Osteocyte (in vitro differentiated cells): ENCODE measurements around the gene KIRREL3. TPM values are rescaled to one million over a fixed set of nuclear protein-coding genes. Genes with fewer than 3 reads are reported as not detected.

ENCODE experiments used
- DNase-seq: peaks from one replicate; pipeline ENCODE4 v3.0.0; 2021; ENCODE audit warnings: mixed read lengths; ENCODE audit not compliant: unreplicated experiment; ENCODE audit errors: extremely low spot score
- H3K27ac Mint-ChIP-seq: one replicate; pipeline ENCODE4 v1.8.0; 2021; ENCODE audit warnings: mild to moderate bottlenecking, mixed read lengths; ENCODE audit not compliant: unreplicated experiment
- H3K27me3 Mint-ChIP-seq: one replicate; pipeline ENCODE4 v1.8.0; 2021; ENCODE audit warnings: mixed read lengths; ENCODE audit not compliant: unreplicated experiment
- H3K36me3 Mint-ChIP-seq: one replicate; pipeline ENCODE4 v1.8.0; 2021; ENCODE audit warnings: mixed read lengths; ENCODE audit not compliant: unreplicated experiment
- H3K4me1 Mint-ChIP-seq: one replicate; pipeline ENCODE4 v1.8.0; 2021; ENCODE audit warnings: mixed read lengths; ENCODE audit not compliant: unreplicated experiment
- H3K4me3 Mint-ChIP-seq: one replicate; pipeline ENCODE4 v1.8.0; 2021; ENCODE audit warnings: mild to moderate bottlenecking, moderate library complexity, mixed read lengths; ENCODE audit not compliant: unreplicated experiment
- H3K9me3 Mint-ChIP-seq: one replicate; pipeline ENCODE4 v1.8.0; 2021; ENCODE audit warnings: mixed read lengths; ENCODE audit not compliant: unreplicated experiment
- CTCF ChIP-seq: fragments of 200-600 bp; sonication (generic); IDR thresholded peaks from 2 replicates; pipeline ENCODE4 v1.5.0; 2021; ENCODE audit warnings: antibody characterized with exemption, mild to moderate bottlenecking, moderate library complexity
- total RNA-seq: library from RNA; stranded (reverse); gene quantifications from 2 replicates; pipeline ENCODE4 v1.2.1, GENCODE V29; 2021

KIRREL3 gene
- total RNA-seq, 1 donor from 2014 or later = 1.2 TPM

DNA sequence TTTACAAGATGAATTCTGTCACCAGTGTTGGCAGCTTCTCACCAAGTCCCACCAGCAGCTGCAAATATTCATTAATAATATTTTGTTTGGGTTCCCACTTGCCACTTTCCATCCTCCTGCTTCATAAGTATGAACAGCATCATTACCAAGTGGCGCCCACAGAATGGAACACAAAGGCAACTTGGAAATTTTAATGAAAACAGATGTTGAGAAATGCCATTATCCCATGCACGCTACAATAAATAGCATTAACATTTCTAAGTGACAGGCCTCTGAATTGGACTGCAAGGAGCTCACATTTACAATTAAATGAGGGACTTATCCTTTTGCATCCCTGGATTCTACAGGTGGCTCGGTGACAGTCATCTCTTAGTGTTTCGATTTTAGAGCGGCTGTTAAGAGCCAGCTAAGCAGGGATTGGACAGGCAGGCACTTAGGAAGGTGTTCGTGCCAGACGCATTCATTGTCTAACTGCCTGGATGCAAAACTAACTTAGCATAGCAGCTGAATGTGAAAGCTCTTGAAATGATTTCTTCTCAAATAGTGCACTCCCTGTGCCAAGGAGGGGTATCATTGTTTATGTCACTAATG is 170.3 kb downstream of the KIRREL3 start:
- H3K9me3 Mint-ChIP-seq = no peaks in the 10 kb centered on the region
- TF ChIP-seq CTCF = no peak
- H3K27me3 Mint-ChIP-seq = no peaks in the 10 kb centered on the region
- H3K36me3 Mint-ChIP-seq = no peaks in the 10 kb centered on the region
- no peak for DNase-seq
- no peak overlapping the region for H3K4me3 Mint-ChIP-seq
- peaks cover 5% of the 10 kb centered on the region for H3K4me1 Mint-ChIP-seq
- no peak overlapping the region for H3K27ac Mint-ChIP-seq

GRCh38 chr11:126829716-126830115 is 170.9 kb downstream of the KIRREL3 start:
- TF ChIP-seq CTCF = no peak
- DNase-seq = no peak

DNA sequence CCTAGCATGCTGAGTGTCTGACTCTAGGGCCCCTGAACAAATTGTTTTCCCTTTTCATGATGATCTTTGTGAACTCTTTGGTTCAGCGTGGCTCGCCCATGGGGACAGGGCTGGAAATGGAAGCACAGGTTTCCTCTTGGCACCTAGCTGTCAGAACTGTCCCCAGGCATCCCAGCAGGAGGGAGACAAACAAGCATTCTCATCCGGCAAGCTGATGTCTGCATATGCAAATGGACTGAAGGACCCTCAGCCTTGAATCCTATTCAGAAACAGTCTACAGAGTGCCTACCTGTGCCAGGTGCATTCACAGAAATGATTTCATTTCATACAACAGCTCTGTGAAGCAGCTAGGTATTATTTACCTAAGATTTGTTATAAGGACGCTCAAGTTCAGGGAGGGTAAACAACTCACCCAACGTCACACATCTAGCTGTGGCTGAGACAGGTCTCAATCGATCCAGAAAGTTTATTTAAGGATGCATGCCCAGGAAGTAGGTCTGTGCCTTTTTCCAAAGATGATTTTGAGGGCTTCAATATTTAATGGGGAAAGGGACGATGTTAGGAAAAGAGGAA is 176.4 kb downstream of the KIRREL3 start:
- Mint-ChIP-seq H3K9me3 (no peaks in the 10 kb centered on the region), H3K4me1 (no peaks in the 10 kb centered on the region), H3K27me3 (no peaks in the 10 kb centered on the region), H3K4me3 (no peak overlapping the region), H3K27ac (no peak overlapping the region), H3K36me3 (no peaks in the 10 kb centered on the region)
- TF ChIP-seq CTCF = no peak
- DNase-seq = no peak

More at GRCh38 chr11:126829716-126830115, 170.9 kb downstream of the KIRREL3 start:
- Mint-ChIP-seq H3K27me3 (no peaks in the 10 kb centered on the region), H3K27ac (no peak overlapping the region), H3K4me3 (no peak overlapping the region), H3K4me1 (peaks cover 5% of the 10 kb centered on the region), H3K9me3 (no peaks in the 10 kb centered on the region), H3K36me3 (no peaks in the 10 kb centered on the region)

GRCh38 chr11:126823274-126823673 is 177.3 kb downstream of the KIRREL3 start:
- no peaks in the 10 kb centered on the region for H3K27me3 Mint-ChIP-seq
- TF ChIP-seq CTCF = no peak
- no peak overlapping the region for H3K4me3 Mint-ChIP-seq
- H3K36me3 Mint-ChIP-seq = no peaks in the 10 kb centered on the region
- H3K4me1 Mint-ChIP-seq = no peaks in the 10 kb centered on the region
- DNase-seq = no peak
- H3K9me3 Mint-ChIP-seq = no peaks in the 10 kb centered on the region
- no peak overlapping the region for H3K27ac Mint-ChIP-seq

- H3K4me1 Mint-ChIP-seq = peaks cover 4% of the 10 kb centered on the region
- no peak overlapping the region for H3K27ac Mint-ChIP-seq
- H3K36me3 Mint-ChIP-seq = no peaks in the 10 kb centered on the region
- H3K27me3 Mint-ChIP-seq = no peaks in the 10 kb centered on the region
- no peak for DNase-seq
- H3K4me3 Mint-ChIP-seq = no peak overlapping the region
- no peaks in the 10 kb centered on the region for H3K9me3 Mint-ChIP-seq
- TF ChIP-seq CTCF = no peak
These were observed 178.7 kb downstream of the KIRREL3 start for GRCh38 chr11:126821827-126822226.
